HG02981 (cell line): Measurements from ENCODE around the gene TSHZ2.
"Not testable (repeated sequence)": the region's sequence is repeated elsewhere in the genome, so short reads cannot be mapped to it uniquely, and the experiment has no call there.

Source experiments
- ATAC-seq: cut with Tn5 transposase; IDR thresholded peaks from one replicate; pipeline ENCODE4 v1.9.1; 2021; ENCODE audit warnings: mild to moderate bottlenecking, moderate library complexity; ENCODE audit not compliant: unreplicated experiment

TSHZ2 gene

DNA sequence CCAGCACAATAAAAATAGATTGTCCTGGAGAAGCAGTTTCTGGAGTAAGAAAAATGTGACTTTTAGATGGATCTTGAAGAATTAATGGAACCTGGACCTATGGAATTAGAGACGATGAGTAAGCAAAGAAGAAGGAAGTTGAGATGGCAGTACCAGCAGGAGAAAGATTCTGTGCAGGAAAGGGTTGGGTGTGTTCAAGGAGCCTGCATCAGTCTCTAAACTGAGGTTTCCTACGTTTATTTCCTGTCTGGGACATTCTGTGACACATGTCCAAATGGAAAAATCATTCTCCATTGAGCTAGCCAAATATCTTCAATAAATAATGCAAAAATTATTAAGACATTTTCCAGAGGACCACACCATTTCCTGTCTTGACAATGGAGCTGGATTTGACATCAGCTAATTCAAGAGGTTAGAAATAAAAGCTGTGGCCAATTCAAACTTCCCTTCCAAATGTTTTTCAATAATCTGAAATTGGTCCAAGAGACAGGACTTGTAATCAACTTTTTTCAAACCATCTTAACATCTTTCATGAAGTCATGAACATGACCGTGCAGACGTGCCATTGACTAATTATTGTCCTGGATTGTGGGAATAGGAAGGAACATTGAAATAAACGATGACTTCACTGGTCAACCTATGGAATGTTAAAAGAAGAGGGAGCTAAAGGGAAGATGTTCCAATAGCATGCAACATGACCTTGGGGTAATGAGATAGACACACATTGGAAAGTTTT is 423.2 kb downstream of the TSHZ2 start:
- ATAC-seq, result no peak

- no peak for ATAC-seq
Measured at GRCh38 chr20:53399083-53399482, 426.9 kb downstream of the TSHZ2 start.

DNA sequence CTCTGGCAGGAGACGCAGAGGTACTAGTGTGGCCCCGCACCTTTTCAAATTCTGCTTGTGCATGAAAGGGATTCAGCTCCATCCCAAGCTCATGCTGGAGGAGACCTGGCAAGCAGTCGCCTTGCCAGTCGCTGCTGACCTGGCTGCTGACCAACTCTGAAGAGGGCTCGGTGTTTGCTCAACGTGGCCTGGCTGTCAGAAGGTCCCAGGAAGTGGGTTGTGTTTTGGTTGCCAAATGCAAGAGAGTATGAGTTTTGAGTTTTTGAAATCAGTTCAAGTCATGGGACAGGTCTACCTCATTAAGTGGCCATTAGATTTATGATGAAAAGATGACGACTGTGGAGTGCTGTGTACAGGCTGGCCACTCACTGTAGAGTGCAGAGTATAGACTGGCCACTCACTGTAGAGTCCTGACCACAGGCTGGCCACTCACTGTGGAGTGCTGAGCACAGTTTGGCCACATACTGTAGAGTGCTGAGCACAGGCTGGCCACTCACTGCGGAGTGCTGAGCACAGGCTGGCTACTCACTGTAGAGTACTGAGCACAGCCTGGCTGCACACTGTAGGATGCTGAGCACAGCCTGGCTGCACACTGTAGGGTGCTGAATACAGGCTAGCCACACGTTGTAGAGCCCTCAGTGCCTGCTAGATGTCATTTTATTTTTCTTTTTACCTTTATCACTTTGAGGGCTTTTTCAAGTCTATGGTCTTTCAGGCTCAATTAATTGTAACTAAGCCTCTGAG is 427.6 kb downstream of the TSHZ2 start:
- ATAC-seq, result no peak

DNA sequence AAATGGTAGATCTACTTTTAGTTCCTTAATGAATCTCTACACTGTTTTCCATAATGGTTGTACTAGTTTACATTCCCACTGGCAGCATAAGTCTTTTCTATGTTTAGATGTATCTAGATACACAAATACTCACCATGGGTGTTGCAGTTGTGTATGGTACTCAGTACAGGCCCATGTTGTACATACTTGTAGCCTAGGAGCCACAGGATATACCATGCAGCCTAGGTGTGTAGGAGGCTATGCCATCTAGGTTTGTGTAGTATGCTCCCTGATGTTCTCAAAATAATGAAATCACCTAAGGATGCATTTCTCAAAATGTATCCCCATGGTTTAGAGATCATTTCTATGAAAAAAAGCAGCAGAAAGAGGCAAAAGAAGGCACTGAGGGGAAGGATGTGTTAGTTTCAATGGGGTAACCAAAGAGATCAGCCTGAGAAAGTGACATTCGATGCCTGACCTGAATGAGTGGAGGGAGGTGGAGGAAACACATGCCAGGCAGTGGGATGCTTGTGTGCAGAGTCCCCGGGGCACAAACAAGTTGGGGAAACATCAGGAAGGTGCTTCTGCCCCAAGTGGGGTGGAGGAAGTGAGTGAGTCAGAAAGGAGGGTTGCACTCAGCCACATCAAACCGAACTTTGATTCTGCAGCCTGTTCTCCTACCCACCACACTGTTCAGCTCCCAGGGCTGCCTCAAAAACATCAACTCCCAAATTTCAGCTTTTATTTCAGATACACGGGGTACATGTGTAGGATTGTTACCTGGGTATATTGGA is 430.3 kb downstream of the TSHZ2 start:
- no peak for ATAC-seq

GRCh38 chr20:53403029-53403428 is 430.9 kb downstream of the TSHZ2 start:
- no peak for ATAC-seq

DNA sequence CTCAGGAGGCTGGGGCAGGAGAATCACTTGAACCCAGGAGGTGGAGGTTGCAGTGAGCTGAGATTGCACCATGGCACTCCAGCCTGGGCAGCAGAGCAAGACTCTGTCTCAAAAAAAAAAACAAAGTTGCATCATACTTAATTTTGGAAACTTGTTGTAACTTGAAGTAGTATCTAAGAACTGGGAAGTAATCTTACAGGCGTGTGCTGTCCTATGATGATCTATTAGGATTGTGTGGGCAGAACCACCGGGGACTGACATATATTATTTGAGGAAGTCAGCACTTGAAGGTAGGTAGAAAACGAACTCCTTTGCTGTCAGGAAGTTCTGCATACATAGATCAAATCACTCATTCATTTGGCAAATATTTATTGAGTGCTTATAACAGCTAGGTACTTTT is 433.0 kb downstream of the TSHZ2 start:
- no peak for ATAC-seq

DNA sequence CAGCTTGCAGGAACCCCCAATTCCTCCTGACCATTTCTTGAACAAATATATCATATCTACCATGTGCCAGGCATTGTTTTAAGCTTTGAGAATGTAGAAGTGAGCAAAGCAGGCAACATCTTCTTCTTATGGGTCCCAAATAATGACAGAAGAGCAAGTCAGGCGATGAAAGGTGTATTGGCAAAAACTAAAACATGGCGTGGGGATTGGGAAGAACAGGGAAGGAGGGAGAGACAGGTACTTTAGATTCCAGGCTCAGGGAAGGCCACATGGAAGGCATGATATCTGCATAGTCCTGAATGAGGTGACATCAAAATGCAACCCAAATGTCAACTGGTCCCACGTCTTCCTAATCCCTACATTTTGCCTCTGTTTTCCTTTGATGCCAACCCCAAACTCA is 434.4 kb downstream of the TSHZ2 start:
- ATAC-seq, result no peak

DNA sequence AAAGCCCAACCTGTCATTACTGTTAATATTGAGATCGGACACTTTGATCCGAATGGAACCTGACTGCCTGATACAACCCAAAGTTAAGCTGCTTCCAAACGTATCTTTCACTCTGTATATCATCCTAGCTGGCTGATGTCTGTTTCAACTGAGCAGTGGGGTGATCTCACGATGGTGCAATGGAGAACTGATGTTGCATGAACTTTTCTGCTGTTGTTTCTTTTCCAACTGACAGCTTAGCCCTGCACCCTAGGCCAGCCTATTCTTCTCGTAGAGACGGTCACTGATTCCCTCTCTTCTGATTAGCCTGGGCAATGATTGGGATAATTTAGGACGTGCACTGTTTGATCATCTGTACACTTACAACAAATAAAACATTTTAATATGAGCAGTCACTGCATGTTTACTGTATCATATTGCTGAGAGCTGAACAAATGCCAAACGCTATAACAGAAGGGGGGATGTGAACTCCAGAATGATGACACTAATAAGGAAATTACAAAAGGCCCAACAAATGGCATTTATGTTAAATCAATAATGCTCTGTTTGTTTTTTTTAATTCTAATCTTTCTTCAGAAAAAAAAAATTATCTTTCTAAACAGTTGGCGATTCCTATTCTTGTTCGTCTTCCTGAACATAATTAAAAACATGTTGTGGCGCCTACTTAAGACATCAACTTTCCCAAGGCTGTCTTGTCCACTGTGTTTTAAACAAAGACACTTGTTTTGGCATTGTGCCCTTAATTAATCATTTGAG is 436.7 kb downstream of the TSHZ2 start:
- ATAC-seq, result no peak

DNA sequence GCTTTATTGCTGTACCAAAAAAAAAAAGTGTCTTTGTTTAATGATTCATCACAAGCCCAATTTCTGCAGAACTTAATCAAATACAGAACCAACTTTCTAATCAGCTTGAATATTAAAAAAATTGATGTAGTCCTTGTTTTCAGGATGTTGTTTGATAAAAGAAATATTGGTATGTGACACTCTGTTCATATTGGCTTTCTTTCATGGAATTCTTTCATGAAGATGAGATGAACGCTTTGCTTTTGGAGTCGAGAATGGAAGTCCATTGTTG is 437.2 kb downstream of the TSHZ2 start:
- ATAC-seq, result no peak

DNA sequence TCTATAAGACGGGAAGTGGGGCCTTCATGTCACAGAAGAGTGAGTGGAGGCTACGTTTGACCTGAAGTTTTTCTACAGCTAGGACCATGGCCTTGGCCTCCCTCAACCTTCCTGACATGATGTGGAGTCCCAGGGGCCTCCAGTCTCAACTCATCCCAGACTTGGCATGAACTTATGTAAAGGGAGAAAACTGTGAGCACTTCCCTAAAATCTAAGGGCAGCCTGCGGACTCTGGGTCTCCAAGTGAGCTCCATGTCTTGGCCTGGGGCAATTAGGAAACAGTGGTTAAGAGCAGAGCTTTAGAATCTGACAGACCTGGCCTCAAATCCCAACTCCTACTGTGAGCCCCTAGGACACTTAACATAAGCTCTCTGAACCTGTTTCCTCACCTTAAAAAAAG is 439.0 kb downstream of the TSHZ2 start:
- no peak for ATAC-seq

- ATAC-seq, result no peak
Measured at GRCh38 chr20:53411891-53412290, 439.7 kb downstream of the TSHZ2 start.

DNA sequence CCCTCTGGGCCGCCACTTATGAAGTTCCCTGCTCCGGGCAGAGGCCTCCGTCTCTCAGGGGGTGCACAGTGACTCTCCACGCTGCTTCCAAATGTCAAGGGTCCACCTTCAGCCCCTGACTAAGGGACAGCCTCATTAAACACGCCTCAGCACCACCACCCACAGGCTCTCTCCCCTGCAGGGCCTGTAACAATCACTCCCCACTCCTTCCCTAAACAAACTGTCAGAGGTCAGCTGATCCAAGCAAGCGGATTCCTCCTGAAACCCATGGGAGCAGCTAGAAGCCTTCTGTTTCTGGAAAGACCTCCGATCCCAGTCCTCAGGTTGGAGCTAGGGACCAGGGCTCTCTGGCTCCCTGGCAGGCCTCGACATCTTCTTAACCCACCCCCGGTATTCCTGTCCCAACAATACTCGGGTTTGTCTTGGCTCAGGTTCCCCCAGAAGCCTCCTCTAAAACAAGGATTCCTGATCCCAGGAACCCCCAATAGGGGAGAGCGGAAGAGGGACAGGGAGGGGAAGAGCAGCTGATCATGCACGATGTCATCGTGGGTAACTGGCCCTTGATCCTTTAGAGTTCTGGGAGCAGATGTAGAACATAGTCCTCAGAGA is 440.5 kb downstream of the TSHZ2 start:
- no peak for ATAC-seq

DNA sequence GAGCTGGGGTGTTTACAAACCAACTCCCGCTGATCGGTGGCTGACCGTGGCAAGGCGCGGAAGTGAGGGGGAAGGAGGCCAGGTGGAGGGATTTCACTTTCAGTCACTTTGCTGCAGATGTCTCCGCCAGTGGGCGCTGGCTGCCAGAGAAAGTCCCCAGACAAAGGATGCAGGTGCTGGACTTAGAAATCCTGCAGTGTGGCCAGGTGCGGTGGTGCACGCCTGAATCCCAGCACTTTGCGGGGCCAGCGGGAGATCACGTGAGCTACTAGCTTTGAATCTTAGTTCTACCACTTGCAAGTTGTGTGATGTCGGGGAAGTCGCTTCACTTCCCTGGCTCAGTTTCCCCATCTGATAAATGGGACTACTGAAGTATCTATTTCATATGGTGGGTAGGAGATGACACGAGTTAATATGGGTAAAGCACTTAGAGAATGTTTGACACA is 441.1 kb downstream of the TSHZ2 start:
- peak; percentile 83 for ATAC-seq

DNA sequence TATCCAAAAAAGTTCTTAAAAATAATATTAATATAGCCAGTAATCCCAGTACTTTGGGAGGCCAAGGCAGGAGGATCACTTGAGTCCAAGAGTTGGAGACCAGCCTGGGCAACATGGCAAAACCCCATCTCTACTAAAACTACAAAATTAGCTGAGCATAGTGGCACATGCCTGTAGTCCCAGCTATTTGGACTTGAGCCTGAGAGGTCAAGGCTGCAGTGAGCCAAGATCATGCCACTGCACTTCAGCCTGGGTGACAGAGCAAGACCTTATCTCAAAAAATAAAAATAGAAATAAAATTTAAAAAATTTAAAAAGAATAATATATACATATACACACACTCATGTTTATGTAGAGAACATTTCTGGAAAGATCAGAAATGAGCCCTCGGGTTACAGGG is 441.7 kb downstream of the TSHZ2 start:
- ATAC-seq, result not testable (repeated sequence)

DNA sequence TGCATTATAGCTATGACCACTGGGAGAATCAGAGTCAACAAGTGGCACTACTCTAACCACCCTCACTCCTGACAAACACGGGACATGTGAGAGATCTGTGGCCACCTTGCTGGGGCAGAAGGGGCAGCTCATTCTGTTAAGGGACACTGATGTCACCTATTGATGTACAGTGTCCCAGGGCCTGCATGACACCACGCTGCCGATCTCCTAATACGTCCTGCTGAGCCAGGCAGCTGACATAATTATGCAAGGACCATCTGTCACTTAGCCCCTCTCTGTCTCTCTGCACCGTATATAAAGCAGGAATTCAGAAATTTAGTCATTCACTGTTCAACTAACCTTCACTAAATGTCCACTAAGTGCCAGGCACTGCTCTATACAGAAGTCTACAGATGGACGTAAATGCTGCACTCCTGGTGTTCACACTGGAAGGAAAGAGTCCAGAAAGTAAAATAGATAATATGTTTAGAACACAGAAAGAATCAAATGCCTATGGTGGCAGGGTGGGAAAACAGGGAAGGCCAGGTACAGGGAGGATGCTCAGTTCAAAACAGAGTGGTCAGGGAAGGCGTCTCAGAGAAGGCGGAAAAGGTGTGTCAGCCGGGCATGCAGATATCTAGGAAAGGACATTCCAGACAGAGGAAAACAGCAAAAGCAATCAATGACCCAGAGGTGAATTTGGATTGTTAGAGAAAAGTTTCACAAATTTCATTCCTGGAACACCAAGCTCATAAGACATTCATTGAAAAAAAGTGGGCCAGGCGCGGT is 447.7 kb downstream of the TSHZ2 start:
- ATAC-seq, result no peak

GRCh38 chr20:53421343-53421742 is 449.2 kb downstream of the TSHZ2 start:
- no peak for ATAC-seq

GRCh38 chr20:53422039-53422438 is 449.9 kb downstream of the TSHZ2 start:
- ATAC-seq, result no peak

- no peak for ATAC-seq
Measured at GRCh38 chr20:53423587-53424146, 451.5 kb downstream of the TSHZ2 start.

GRCh38 chr20:53425481-53425880 is 453.3 kb downstream of the TSHZ2 start:
- ATAC-seq, result no peak

DNA sequence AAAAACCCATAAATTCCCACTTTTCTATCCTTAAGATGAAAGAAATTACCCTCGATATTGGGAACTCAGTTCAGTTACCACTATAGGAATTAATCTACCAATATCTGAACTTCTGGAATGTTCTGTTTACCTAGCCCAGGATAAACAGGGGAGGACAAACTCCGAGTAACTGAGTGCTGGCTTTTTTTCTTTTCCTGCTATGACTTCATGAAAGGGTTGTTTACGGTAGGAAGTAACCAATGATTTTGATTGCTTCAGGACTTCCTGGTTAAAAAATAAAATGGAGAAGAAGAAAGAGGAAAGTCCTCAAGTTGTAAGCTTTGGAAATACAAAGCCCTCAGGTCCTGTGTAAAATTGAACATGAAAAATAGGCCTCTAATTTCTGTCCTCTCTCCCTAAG is 453.8 kb downstream of the TSHZ2 start:
- no peak for ATAC-seq
